DOHH2 (cell line): ENCODE data around the gene ANKRD65.

Experiments used
- H3F3A ChIP-seq: fragments of 200-600 bp; sonication (generic), shearing (Covaris generic); 2 replicates; pipeline ENCODE4 v1.6.0; 2016; ENCODE audit warnings: antibody characterized with exemption, mild to moderate bottlenecking; ENCODE audit not compliant: control insufficient read depth, insufficient read depth
- H3K27ac ChIP-seq: fragments of 200-600 bp; sonication (generic); 2 replicates; pipeline ENCODE4 v1.5.1; 2014; ENCODE audit warnings: low read depth, mild to moderate bottlenecking, low read length, moderate library complexity
- H3K27me3 ChIP-seq: fragments of 200-600 bp; sonication (generic); 2 replicates; pipeline ENCODE4 v1.6.1; 2014; ENCODE audit warnings: mild to moderate bottlenecking, low read length, mixed read lengths; ENCODE audit not compliant: control insufficient read depth
- H3K36me3 ChIP-seq: fragments of 200-600 bp; sonication (generic); 2 replicates; pipeline ENCODE4 v1.6.1; 2014; ENCODE audit warnings: mild to moderate bottlenecking, low read length, moderate library complexity, mixed read lengths; ENCODE audit not compliant: control insufficient read depth
- H3K4me1 ChIP-seq: fragments of 200-600 bp; sonication (generic); 2 replicates; pipeline ENCODE4 v1.6.1; 2014; ENCODE audit warnings: mild to moderate bottlenecking, low read length, mixed read lengths; ENCODE audit not compliant: control insufficient read depth
- H3K4me2 ChIP-seq: fragments of 200-600 bp; sonication (generic); 2 replicates; pipeline ENCODE4 v1.6.0; 2014; ENCODE audit warnings: mild to moderate bottlenecking, low read length, moderate library complexity
- H3K4me3 ChIP-seq: fragments of 200-600 bp; sonication (generic); 2 replicates; pipeline ENCODE4 v1.5.1; 2014; ENCODE audit warnings: mild to moderate bottlenecking, low read length, mixed read lengths
- H3K79me2 ChIP-seq: fragments of 200-600 bp; sonication (generic); 2 replicates; pipeline ENCODE4 v1.6.1; 2014; ENCODE audit warnings: mild to moderate bottlenecking, low read length, mixed read lengths; ENCODE audit not compliant: control insufficient read depth
- H3K9me2 ChIP-seq: fragments of 200-600 bp; sonication (generic); replicated peaks from 2 replicates; pipeline ENCODE4 v1.6.1; 2014; ENCODE audit warnings: mild to moderate bottlenecking, low read length, mixed read lengths; ENCODE audit not compliant: control insufficient read depth
- H3K9me3 ChIP-seq: fragments of 200-600 bp; sonication (generic); 2 replicates; pipeline ENCODE4 v1.6.1; 2014; ENCODE audit warnings: antibody characterized with exemption, low read length, mixed read lengths; ENCODE audit not compliant: control insufficient read depth, insufficient read depth
- H4K20me1 ChIP-seq: fragments of 200-600 bp; sonication (generic); 2 replicates; pipeline ENCODE4 v1.6.0; 2014; ENCODE audit warnings: low read depth, mild to moderate bottlenecking, antibody characterized with exemption, low read length, moderate library complexity; ENCODE audit not compliant: control insufficient read depth, insufficient read depth
- EZH2phosphoT487 ChIP-seq: fragments of 200-600 bp; sonication (generic); IDR thresholded peaks from 2 replicates; pipeline ENCODE4 v1.6.1; 2017; ENCODE audit warnings: borderline replicate concordance, mild to moderate bottlenecking, antibody characterized with exemption, low read length, moderate library complexity, mixed read lengths
- TF ChIP-seq, protein P1 (sequence below): fragments of 200-600 bp; sonication (generic); IDR thresholded peaks from one replicate; pipeline ENCODE4 v1.5.1; 2014; ENCODE audit warnings: antibody characterized with exemption, mild to moderate bottlenecking, low read depth, low read length; ENCODE audit not compliant: poor library complexity, severe bottlenecking

The ANKRD65 gene

DNA sequence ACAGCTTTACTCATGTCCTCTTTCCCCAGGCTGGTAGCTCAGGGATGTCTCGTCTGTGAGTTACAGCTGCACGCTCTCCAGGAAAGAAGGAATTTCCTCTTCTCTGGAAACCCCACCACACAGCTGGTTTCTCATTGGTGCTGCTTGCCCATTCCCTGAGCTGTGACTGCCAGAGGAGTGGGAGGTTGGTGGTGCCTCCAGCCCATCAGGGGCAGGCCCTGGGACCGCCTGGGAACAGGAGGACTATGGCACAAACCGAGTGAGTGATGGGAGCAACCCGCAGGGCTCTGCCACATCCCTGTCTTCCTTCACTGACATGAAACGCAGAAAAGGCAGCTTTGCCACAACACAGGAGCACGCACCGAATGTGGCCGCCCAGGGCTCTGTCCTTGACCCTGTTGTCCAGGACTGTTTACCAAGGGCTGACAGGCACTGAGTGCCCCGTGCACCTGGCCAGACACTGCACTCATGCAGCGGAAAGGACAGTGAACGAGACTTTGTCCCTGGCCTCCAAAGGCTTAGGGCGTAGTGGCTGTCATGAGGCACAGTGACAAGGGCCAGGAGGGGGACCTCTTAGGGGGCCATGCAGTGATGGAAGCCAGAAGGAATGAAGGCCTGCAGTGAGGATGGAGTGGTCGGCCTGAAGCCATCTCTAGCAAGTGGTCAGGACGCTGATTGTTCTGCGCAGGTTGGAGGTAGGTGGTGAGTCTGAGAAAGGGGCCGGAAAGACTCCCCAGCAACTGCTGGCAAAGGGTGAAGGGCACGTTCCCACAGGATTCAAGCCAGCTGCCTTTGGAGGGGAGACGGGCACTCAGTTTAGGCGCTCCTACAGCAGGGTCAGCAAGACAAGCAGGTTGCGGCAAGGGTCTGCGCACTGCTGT is 20.3 kb downstream of the ANKRD65 start:
- Histone ChIP-seq H3K9me3 (no peaks in the 10 kb centered on the region), H3K27me3 (no peaks in the 10 kb centered on the region), H3K27ac (peak overlapping the region; percentile 60; the same call in 1 of the 2 replicates), H3K36me3 (peaks cover 85% of the 10 kb centered on the region), H3K9me2 (no peaks in the 10 kb centered on the region), H3K4me2 (peak overlapping the region; percentile 100), H3K4me3 (peak overlapping the region; percentile 100), H3K79me2 (peaks cover 87% of the 10 kb centered on the region), H4K20me1 (peaks cover 12% of the 10 kb centered on the region), H3F3A (peaks cover 20% of the 10 kb centered on the region), H3K4me1 (peaks cover 41% of the 10 kb centered on the region)
- TF ChIP-seq EZH2phosphoT487: no peak
- TF ChIP-seq, protein P1, sequence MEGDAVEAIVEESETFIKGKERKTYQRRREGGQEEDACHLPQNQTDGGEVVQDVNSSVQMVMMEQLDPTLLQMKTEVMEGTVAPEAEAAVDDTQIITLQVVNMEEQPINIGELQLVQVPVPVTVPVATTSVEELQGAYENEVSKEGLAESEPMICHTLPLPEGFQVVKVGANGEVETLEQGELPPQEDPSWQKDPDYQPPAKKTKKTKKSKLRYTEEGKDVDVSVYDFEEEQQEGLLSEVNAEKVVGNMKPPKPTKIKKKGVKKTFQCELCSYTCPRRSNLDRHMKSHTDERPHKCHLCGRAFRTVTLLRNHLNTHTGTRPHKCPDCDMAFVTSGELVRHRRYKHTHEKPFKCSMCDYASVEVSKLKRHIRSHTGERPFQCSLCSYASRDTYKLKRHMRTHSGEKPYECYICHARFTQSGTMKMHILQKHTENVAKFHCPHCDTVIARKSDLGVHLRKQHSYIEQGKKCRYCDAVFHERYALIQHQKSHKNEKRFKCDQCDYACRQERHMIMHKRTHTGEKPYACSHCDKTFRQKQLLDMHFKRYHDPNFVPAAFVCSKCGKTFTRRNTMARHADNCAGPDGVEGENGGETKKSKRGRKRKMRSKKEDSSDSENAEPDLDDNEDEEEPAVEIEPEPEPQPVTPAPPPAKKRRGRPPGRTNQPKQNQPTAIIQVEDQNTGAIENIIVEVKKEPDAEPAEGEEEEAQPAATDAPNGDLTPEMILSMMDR: no peak

GRCh38 chr1:1399872-1400575 is 21.1 kb downstream of the ANKRD65 start:
- H3K36me3 ChIP-seq: peaks cover 85% of the 10 kb centered on the region
- TF ChIP-seq, protein P1: no peak
- TF ChIP-seq EZH2phosphoT487: no peak
- H3F3A ChIP-seq: peaks cover 17% of the 10 kb centered on the region
- H3K27ac ChIP-seq: peak overlapping the region; percentile 60
- peaks cover 36% of the 10 kb centered on the region for H3K4me1 ChIP-seq
- H3K4me3 ChIP-seq: peak overlapping the region; percentile 100
- H3K4me2 ChIP-seq: peak overlapping the region; percentile 100
- H3K27me3 ChIP-seq: no peaks in the 10 kb centered on the region
- no peaks in the 10 kb centered on the region for H3K9me2 ChIP-seq
- peaks cover 12% of the 10 kb centered on the region for H4K20me1 ChIP-seq
- H3K9me3 ChIP-seq: no peaks in the 10 kb centered on the region
- H3K79me2 ChIP-seq: peaks cover 87% of the 10 kb centered on the region

DNA sequence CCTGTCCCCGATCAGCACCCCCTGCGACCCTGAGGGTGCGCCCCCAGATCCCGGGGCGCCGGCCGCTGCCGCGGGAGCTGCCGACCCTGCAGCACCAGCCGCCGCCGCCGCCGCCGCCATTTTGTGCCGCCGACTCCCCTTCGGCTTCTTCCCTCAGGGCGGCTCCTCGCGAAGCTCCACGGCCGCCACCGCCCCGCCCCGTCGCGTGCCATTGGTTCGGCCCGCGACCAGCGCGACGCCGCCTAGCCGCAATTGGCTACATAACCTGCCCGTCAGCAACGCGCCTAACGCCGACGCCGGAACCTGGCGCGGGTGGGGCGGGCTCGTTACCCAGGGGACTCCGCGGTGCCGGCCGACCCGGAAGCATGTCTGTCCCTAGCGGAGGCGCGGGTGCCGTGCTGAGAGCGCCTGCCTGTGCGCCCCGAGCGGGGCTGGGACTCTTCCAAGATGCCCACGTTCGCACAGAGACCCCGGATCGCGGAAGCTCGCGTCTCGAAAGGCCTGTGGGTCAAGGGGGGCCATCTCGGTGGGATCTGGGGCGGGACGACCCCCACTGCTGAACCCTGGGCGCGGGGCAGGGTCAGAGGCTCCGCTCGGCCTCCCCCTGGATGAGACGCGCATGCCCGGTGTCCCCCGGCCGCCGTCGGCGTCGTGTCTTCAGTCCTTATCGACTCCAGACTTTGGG is 21.7 kb downstream of the ANKRD65 start, which contains the start of gene CCNL2:
Gene CCNL2 (minus strand): TSS at position 149 of the 685 bp plus-strand sequence. CDS start 29 bp downstream, at position 120.
- peaks cover 84% of the 10 kb centered on the region for H3K79me2 ChIP-seq
- peaks cover 17% of the 10 kb centered on the region for H3F3A ChIP-seq
- peaks cover 86% of the 10 kb centered on the region for H3K36me3 ChIP-seq

More for the DNA sequence above, 21.7 kb downstream of the ANKRD65 start, which contains the start of gene CCNL2:
- TF ChIP-seq, protein P1: peak; percentile 40
- TF ChIP-seq EZH2phosphoT487: no peak
- Histone ChIP-seq H3K9me3 (no peaks in the 10 kb centered on the region), H3K4me1 (peaks cover 36% of the 10 kb centered on the region), H4K20me1 (peaks cover 12% of the 10 kb centered on the region), H3K27me3 (no peaks in the 10 kb centered on the region), H3K4me2 (peak within 1 kb of the TSS; percentile 100), H3K9me2 (no peaks in the 10 kb centered on the region), H3K27ac (peak within 1 kb of the TSS; percentile 60), H3K4me3 (peak within 1 kb of the TSS; percentile 100)
